Mesendoderm (in vitro differentiated cells): ENCODE data around the gene TLNRD1.

Experiments
- DNase-seq: peaks from one replicate; pipeline ENCODE4 v3.0.0; 2013
- H2AK5ac ChIP-seq: 2 replicates; pipeline ENCODE4 v1.6.1; 2013; ENCODE audit warnings: low read length, inconsistent platforms
- H2BK120ac ChIP-seq: 2 replicates; pipeline ENCODE4 v1.6.1; 2013; ENCODE audit warnings: low read depth, mild to moderate bottlenecking, low read length, moderate library complexity, mixed read lengths
- H2BK15ac ChIP-seq: replicated peaks from 2 replicates; pipeline ENCODE4 v1.6.1; 2013; ENCODE audit warnings: low read depth, mild to moderate bottlenecking, moderate library complexity
- H2BK5ac ChIP-seq: 2 replicates; pipeline ENCODE4 v1.6.1; 2013; ENCODE audit warnings: low read length, inconsistent platforms
- H3K18ac ChIP-seq: 2 replicates; pipeline ENCODE4 v1.6.1; 2013; ENCODE audit warnings: mild to moderate bottlenecking, low read length, mixed read lengths
- H3K23ac ChIP-seq: one replicate; pipeline ENCODE4 v1.6.1; 2013; ENCODE audit warnings: low read length
- H3K27ac ChIP-seq: 2 replicates; pipeline ENCODE4 v1.5.1; 2013; ENCODE audit warnings: low read depth, mild to moderate bottlenecking, inconsistent platforms, low read length, moderate library complexity
- H3K27me3 ChIP-seq: 2 replicates; pipeline ENCODE4 v1.6.1; 2013; ENCODE audit warnings: low read length, control low read depth, mild to moderate bottlenecking, inconsistent platforms; ENCODE audit not compliant: insufficient read depth, poor library complexity
- H3K36me3 ChIP-seq: 2 replicates; pipeline ENCODE4 v1.6.1; 2013; ENCODE audit warnings: low read length, inconsistent platforms; ENCODE audit not compliant: control insufficient read depth, insufficient read depth
- H3K4ac ChIP-seq: one replicate; pipeline ENCODE4 v1.6.1; 2013; ENCODE audit warnings: low read depth, mild to moderate bottlenecking, low read length, moderate library complexity
- H3K4me1 ChIP-seq: 2 replicates; pipeline ENCODE4 v1.6.1; 2013; ENCODE audit warnings: low read depth, low read length, inconsistent platforms; ENCODE audit not compliant: control insufficient read depth
- H3K4me2 ChIP-seq: 2 replicates; pipeline ENCODE4 v1.6.1; 2013; ENCODE audit warnings: low read length
- H3K4me3 ChIP-seq: 2 replicates; pipeline ENCODE4 v1.5.1; 2013; ENCODE audit warnings: mild to moderate bottlenecking, low read length
- H3K56ac ChIP-seq: one replicate; pipeline ENCODE4 v1.6.1; 2013; ENCODE audit warnings: low read length
- H3K79me1 ChIP-seq: 2 replicates; pipeline ENCODE4 v1.6.1; 2013; ENCODE audit warnings: low read length, inconsistent platforms
- H3K79me2 ChIP-seq: 2 replicates; pipeline ENCODE4 v1.6.1; 2013; ENCODE audit warnings: mild to moderate bottlenecking, low read length; ENCODE audit not compliant: control insufficient read depth, insufficient read depth
- H3K9ac ChIP-seq: 2 replicates; pipeline ENCODE4 v1.6.1; 2013; ENCODE audit warnings: low read length, inconsistent platforms
- H4K5ac ChIP-seq: one replicate; pipeline ENCODE4 v1.6.1; 2013; ENCODE audit warnings: low read length
- H4K8ac ChIP-seq: one replicate; pipeline ENCODE4 v1.6.1; 2013; ENCODE audit warnings: low read depth, mild to moderate bottlenecking, control low read depth, low read length, moderate library complexity
- WGBS: extraction: QIAGEN DNeasy Blood & Tissue Kit; methylation state at CpG from one replicate; pipeline ENCODE4 v1.1.7; 2013; ENCODE audit warnings: low lambda C conversion rate, missing lambda C conversion rate; ENCODE audit not compliant: insufficient coverage; ENCODE audit errors: extremely low coverage; 5-methylcytosine and 5-hydroxymethylcytosine counted together

The TLNRD1 gene

DNA sequence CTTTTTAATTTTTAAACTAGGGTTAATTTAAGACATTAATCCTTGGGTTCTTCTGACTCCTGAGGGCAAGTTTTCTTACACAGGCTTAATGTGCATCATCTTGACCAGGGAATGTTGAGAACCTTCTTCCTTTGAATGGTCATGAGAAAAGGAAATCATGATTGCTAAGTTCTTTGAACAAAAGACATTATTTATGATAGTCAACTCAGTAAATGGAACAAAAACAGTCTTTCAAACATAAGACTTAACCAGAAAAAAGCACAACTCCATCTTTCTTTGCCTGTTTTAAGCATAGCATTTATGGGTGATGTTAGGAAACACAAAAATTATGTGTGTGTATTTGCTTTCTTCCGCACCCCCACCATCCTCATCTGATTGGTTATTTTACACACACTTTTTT, 5.4 kb downstream of the TLNRD1 start:
- Histone ChIP-seq H3K18ac (no peak overlapping the region), H3K9ac (no peak overlapping the region), H4K8ac (no peak overlapping the region), H2BK120ac (no peak overlapping the region), H3K4ac (no peak overlapping the region), H3K4me2 (no peak overlapping the region), H3K36me3 (no peaks in the 10 kb centered on the region), H3K27ac (no peak overlapping the region), H2BK15ac (no peak overlapping the region), H3K4me1 (peaks cover 4% of the 10 kb centered on the region), H2AK5ac (no peak overlapping the region), H3K79me2 (peaks cover 15% of the 10 kb centered on the region), H3K4me3 (no peak overlapping the region), H2BK5ac (no peak overlapping the region), H3K56ac (no peak overlapping the region), H4K5ac (no peak overlapping the region), H3K23ac (no peak overlapping the region), H3K79me1 (peaks cover 13% of the 10 kb centered on the region), H3K27me3 (no peaks in the 10 kb centered on the region)
- WGBS, result no CpG with 5 or more reads among the region's 1 CpG
- DNase-seq, result no peak

GRCh38 chr15:81007428-81008064, 6.8 kb downstream of the TLNRD1 start:
- Histone ChIP-seq H3K27me3 (no peaks in the 10 kb centered on the region), H2AK5ac (no peak overlapping the region), H3K56ac (no peak overlapping the region), H2BK5ac (no peak overlapping the region), H3K4ac (no peak overlapping the region), H2BK120ac (no peak overlapping the region), H2BK15ac (no peak overlapping the region), H3K9ac (no peak overlapping the region), H3K4me1 (peaks cover 3% of the 10 kb centered on the region), H3K36me3 (no peaks in the 10 kb centered on the region), H4K5ac (no peak overlapping the region), H3K18ac (no peak overlapping the region), H3K27ac (no peak overlapping the region), H3K79me1 (peaks cover 10% of the 10 kb centered on the region), H3K4me2 (no peak overlapping the region), H4K8ac (no peak overlapping the region), H3K4me3 (no peak overlapping the region), H3K79me2 (peaks cover 12% of the 10 kb centered on the region), H3K23ac (no peak overlapping the region)
- DNase-seq, result no peak
- WGBS, result no CpG with 5 or more reads among the region's 6 CpGs

- WGBS, result no CpG with 5 or more reads among the region's 2 CpGs
- H2BK120ac ChIP-seq, result no peak overlapping the region
- no peak overlapping the region for H4K5ac ChIP-seq
- no peaks in the 10 kb centered on the region for H3K36me3 ChIP-seq
- no peak overlapping the region for H3K4me3 ChIP-seq
- peaks cover 3% of the 10 kb centered on the region for H3K79me1 ChIP-seq
- no peak for DNase-seq
- H3K4me2 ChIP-seq, result no peak overlapping the region
- H2BK15ac ChIP-seq, result no peak overlapping the region
- H2BK5ac ChIP-seq, result no peak overlapping the region
- H3K4me1 ChIP-seq, result no peaks in the 10 kb centered on the region
- no peak overlapping the region for H3K4ac ChIP-seq
- no peak overlapping the region for H4K8ac ChIP-seq
- H3K56ac ChIP-seq, result no peak overlapping the region
- H3K9ac ChIP-seq, result no peak overlapping the region
- no peaks in the 10 kb centered on the region for H3K27me3 ChIP-seq
- H3K79me2 ChIP-seq, result peaks cover 5% of the 10 kb centered on the region
- no peak overlapping the region for H2AK5ac ChIP-seq
- H3K23ac ChIP-seq, result no peak overlapping the region
- no peak overlapping the region for H3K18ac ChIP-seq
- no peak overlapping the region for H3K27ac ChIP-seq
These were observed 7.6 kb downstream of the TLNRD1 start for GRCh38 chr15:81008312-81008711.

DNA sequence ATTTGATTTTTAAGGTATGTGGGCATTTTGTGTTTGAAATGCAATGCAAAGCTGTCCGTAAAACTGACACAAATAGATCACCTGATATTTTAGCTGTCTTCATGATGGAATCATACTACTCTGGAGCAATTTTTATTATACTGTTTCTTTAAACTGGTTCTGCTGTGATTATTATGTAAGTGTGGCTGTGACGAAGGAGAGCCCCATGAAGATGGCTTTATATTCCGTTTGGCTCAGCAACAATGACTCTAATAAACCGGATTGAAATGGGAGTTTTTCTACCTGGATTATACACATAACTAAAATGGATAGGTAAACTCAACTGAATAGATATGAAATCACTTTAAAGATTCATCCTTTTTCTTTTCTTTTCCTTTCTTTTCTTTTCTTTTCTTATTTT, 9.4 kb downstream of the TLNRD1 start:
- H3K27ac ChIP-seq, result no peak overlapping the region
- no peak overlapping the region for H4K8ac ChIP-seq
- no peak overlapping the region for H3K4me3 ChIP-seq
- H2BK120ac ChIP-seq, result no peak overlapping the region
- H2AK5ac ChIP-seq, result no peak overlapping the region
- H3K4ac ChIP-seq, result no peak overlapping the region
- H3K23ac ChIP-seq, result no peak overlapping the region
- H2BK5ac ChIP-seq, result no peak overlapping the region
- no peaks in the 10 kb centered on the region for H3K36me3 ChIP-seq
- WGBS, result no CpG with 5 or more reads among the region's 4 CpGs
- H3K4me1 ChIP-seq, result no peaks in the 10 kb centered on the region
- H3K18ac ChIP-seq, result no peak overlapping the region
- H3K56ac ChIP-seq, result no peak overlapping the region
- H3K79me2 ChIP-seq, result peaks cover 2% of the 10 kb centered on the region
- no peak overlapping the region for H3K4me2 ChIP-seq
- no peak overlapping the region for H3K9ac ChIP-seq
- H3K79me1 ChIP-seq, result peaks cover 2% of the 10 kb centered on the region
- no peak overlapping the region for H2BK15ac ChIP-seq
- no peak for DNase-seq
- no peaks in the 10 kb centered on the region for H3K27me3 ChIP-seq
- H4K5ac ChIP-seq, result no peak overlapping the region

GRCh38 chr15:81011593-81011992, 10.9 kb downstream of the TLNRD1 start:
- Histone ChIP-seq H3K9ac (no peak overlapping the region), H3K56ac (no peak overlapping the region), H2BK5ac (no peak overlapping the region), H3K27ac (no peak overlapping the region), H3K23ac (no peak overlapping the region), H3K18ac (no peak overlapping the region), H3K36me3 (no peaks in the 10 kb centered on the region), H4K5ac (no peak overlapping the region), H3K4me3 (no peak overlapping the region), H3K79me1 (peaks cover 2% of the 10 kb centered on the region), H3K4ac (no peak overlapping the region), H3K4me1 (no peaks in the 10 kb centered on the region), H2AK5ac (no peak overlapping the region), H3K4me2 (no peak overlapping the region), H4K8ac (no peak overlapping the region), H2BK120ac (no peak overlapping the region), H3K79me2 (no peaks in the 10 kb centered on the region), H3K27me3 (no peaks in the 10 kb centered on the region), H2BK15ac (no peak overlapping the region)
- no peak for DNase-seq

DNA sequence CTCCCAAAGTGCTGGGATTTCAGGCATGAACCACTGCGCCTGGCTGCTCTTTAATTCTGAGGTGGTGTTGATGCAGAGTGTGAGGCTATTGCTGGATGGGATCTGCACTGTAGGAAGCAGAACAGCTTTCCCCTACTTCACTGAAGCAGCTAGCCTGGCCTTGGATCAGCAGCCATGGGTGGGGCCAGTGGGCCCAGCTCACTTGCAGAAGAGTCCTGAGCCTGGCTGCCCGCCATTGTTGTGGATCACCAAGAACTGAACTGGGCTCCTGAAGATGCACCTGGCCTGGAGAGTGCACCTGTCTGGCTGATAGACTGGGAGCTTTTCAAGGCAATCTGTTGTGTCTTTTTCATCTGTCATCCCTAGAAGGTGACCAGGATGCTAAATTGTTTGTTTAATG, 11.9 kb downstream of the TLNRD1 start:
- H3K4me2 ChIP-seq, result no peak overlapping the region
- no peak overlapping the region for H2BK120ac ChIP-seq
- no peak overlapping the region for H3K27ac ChIP-seq
- no peaks in the 10 kb centered on the region for H3K79me2 ChIP-seq
- H3K56ac ChIP-seq, result no peak overlapping the region
- no peak overlapping the region for H3K4me3 ChIP-seq
- H2BK5ac ChIP-seq, result no peak overlapping the region
- no CpG with 5 or more reads among the region's 2 CpGs for WGBS
- H3K79me1 ChIP-seq, result peaks cover under 1% of the 10 kb centered on the region
- no peaks in the 10 kb centered on the region for H3K27me3 ChIP-seq
- H3K36me3 ChIP-seq, result no peaks in the 10 kb centered on the region
- H3K9ac ChIP-seq, result no peak overlapping the region
- H3K4me1 ChIP-seq, result no peaks in the 10 kb centered on the region
- no peak overlapping the region for H2AK5ac ChIP-seq
- no peak overlapping the region for H3K18ac ChIP-seq
- no peak for DNase-seq
- no peak overlapping the region for H4K5ac ChIP-seq
- H2BK15ac ChIP-seq, result no peak overlapping the region
- no peak overlapping the region for H3K4ac ChIP-seq
- no peak overlapping the region for H3K23ac ChIP-seq
- H4K8ac ChIP-seq, result no peak overlapping the region
